Measurements from ENCODE around the gene TMC3.
A peak's percentile ranks its signal among the peaks of the same experiment; 100 is the strongest.
"Not testable (repeated sequence)": the region's sequence is repeated elsewhere in the genome, so short reads cannot be mapped to it uniquely, and the experiment has no call there.

TMC3 gene

DNA sequence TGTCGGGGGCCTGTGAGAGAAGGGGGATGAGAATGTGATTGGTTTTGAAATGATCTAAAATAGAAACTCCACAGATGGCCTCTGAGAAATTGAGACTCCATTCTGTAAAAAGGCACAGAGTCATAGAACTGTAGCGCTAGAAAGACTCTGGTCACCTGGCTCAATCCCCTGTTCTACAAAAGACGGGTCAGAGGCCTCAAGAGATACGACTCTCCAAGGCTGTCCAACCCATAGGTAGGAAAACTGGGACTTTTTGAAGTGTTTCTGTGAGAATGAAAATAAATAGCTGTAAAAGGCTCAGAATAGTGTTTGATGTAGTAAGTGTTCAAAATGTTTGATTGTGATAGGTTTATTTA is 11.7 kb upstream of the TMC3 start:
- no peak for DNase-seq

- no peak for DNase-seq
Observed at GRCh38 chr15:81384891-81385720, 11.1 kb upstream of the TMC3 start.

- DNase-seq, result peak in 1 of 58 donors; percentile 1
Observed at GRCh38 chr15:81381720-81382119, 7.7 kb upstream of the TMC3 start.

DNA sequence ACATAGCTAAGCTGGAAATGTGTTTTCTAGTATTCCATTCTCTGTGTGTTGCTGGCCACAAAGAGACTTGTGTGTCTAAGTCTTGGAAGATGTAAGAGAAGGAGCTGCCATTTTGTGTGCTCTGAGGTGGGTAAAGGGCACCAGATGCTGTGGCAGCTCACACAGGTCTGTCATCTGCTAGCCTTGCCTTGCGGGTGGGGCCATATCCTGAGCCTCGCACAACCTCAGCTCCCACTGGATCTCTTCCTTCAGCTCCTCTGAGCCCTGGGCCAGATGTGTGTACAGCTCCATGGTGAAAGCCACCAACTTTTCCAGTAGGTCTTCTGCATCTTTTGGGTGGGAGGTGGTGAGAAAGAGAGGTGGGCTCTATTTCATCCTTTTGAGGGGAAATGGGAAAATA is 6.7 kb upstream of the TMC3 start:
- no peak for DNase-seq

DNA sequence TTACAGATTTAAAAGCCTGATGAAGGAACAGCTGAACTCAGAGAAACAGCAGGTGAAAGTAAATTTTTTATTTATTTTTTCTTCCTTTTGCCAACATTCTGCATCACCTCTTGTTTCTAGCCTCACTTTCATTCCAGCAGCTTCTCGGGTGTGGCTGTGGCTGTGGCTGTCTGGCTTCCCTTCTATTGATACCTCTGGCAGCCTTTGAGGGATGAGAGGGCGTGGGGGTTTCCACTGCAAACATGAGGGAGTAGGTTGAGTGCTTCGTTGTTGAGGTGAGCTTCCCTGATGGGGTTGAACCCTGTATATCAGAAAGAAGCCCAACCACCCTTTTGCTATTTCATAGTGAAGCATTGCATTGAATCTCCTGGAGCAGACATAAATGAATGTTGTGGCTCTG is 6.2 kb upstream of the TMC3 start:
- DNase-seq, result no peak

DNA sequence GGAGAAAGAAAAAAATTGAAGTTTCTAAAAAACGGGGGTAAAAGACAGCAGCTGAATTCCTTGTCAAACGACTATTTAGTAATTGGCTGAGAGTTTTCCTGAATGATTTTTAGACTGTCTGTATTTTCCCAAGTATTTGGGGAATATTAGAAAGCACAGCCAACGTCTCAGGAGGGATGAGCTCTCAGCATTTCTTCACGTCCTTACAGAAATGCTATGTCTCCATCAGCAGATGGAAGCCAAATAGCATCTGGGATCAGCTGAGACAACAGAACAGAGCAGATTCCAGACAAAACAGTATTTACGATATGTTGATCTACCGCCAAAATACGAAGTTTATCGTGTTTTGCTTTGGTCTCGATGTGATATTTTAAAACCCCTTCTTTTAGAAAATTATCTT is 5.3 kb upstream of the TMC3 start:
- DNase-seq, result no peak

- DNase-seq, result no peak
Observed at GRCh38 chr15:81378443-81378842, 4.4 kb upstream of the TMC3 start.

- DNase-seq, result no peak
Observed at GRCh38 chr15:81377871-81378270, 3.9 kb upstream of the TMC3 start.

DNA sequence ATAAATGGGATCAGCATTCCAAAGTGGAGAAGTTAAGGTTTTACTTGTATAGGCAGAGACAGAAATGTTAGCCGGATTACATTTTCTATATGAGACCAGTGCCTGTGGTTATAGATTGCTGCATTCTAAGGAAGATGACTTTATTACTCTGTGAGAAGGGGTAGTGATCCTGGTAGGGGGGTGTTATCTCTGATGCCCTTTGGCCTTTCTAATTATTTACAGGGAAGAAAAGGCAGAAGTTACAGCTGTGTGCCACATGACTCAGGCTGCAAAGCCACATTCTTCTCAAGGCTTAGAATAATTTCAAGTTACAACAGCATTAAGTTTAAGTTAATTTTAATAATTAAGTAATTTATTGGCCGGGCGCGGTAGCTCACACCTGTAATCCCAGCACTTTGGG is 2.2 kb upstream of the TMC3 start:
- DNase-seq, result no peak

DNA sequence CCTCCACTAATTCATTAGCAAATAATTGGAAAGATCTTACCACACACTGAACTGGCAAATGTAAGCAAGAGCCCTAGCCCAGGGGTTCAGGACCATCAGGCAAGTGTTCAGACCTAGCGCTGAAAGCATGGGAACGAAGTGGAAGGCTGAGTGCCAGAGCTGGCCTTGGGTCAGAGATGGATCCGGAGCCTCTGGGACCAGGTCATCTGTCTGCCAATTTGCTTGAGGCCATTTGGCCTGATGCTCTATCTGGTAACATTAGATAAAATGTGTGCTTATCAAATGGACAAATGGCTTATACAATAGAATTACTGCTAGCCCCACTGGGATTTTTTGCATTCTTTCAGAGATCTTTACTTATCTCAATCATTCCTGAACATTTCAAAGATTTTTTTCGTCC is 1.4 kb upstream of the TMC3 start:
- DNase-seq, result no peak

DNA sequence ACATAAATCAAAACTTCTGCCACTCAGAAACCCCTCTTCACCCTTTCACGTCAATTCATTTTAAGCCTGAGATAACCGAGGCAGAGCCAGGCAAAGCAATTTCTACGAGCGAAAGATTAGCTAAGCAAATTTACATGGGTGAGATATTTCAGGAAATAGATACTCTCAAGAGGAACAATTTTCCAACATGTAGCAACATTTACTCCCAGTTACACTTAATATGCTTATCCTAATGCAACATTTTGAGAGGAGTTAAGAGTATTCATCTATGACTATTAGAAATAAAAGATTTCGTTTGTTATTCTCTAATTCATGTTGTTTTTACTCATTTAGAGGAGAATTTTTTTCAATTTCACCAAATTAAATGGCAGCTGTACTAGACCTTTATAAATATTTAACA is 837 bp downstream of the TMC3 start:
- no peak for DNase-seq

DNA sequence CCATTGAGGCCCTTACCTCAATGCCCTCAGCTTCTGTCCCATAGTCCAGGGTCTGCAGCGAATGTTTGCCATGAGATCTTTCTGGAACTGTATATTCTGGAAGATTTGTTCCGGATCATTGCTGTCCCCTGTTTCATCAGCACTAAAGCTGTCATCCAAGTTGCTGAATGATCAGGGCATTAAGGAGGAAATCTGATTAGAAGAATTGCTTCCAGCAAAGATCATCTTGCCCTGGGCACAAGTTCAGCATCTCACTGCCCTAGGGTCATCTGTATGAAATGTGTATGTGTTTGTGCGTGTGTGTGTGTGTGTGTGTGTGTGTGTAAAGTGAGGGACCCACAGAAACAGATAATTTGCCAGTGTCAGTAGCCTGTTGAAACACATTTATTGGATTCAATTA is 1.4 kb downstream of the TMC3 start:
- no peak for DNase-seq

GRCh38 chr15:81363718-81364500 is 10.1 kb downstream of the TMC3 start:
- no peak for DNase-seq

DNA sequence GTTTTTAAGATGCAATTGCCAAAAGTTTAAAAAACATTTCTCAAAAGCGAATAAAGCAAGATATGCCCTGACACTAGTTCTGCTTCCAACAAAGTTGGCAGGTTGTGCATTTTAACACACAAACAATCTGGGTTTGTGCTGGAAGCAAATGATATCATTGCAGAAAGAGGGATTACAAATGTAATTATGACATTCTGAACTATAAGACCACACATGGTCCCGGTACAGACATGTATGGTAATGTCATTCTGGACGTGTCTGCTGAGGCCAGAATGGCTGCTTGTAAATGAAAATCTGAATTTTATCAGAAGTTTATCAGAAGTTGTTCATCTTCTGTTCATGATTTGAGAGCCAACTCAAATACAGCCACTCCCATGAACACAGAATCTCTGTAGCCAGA is 10.7 kb downstream of the TMC3 start:
- DNase-seq, result no peak

- DNase-seq, result no peak
Observed at GRCh38 chr15:81362790-81363189, 11.2 kb downstream of the TMC3 start.

DNA sequence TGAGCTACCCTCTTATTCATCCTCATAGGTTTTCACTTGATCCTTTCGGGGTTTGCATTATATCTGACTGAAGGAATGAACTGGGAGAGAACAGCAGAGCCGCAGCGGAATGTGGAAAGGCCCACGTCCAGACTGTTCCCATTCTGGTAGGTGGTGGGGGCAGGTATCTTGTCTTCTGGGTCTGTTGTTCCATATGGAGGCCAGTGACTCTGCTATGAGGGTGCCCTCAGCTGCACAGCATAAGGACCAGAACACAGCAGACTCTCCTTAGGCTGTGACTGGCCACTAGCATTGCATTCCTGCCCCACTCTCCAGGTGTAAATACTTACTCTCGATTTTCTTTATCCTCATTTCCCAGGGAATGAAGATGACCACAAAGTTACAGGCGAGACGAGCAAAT is 12.1 kb downstream of the TMC3 start:
- no peak for DNase-seq

GRCh38 chr15:81360491-81360890 is 13.5 kb downstream of the TMC3 start:
- no peak for DNase-seq

GRCh38 chr15:81358248-81358647 is 15.8 kb downstream of the TMC3 start:
- DNase-seq, result no peak

DNA sequence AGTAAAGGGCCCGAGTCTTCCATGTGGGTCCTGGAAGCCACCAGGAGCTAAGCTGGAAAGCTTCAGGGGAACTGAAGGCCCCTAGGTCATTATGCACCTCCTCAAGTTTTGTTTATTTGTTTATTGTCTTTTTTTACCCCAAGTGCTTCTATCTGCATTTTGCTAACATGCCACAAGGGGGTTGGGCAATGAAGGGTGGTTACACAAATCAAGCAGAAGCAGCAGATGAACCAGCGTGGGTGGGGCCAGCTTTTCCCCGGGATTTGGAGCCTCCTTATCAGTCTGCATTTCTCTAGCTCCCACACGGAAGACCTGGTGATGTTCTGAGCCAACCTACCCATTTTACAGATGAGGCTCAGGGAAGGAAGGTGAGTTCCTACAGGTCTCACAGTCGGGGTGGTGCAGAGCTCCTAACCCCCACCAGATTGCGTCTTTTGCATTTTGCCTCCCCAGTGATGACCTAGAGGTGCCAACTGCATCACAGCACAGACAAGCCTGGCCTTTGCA is 16.8 kb downstream of the TMC3 start:
- DNase-seq, result no peak

DNA sequence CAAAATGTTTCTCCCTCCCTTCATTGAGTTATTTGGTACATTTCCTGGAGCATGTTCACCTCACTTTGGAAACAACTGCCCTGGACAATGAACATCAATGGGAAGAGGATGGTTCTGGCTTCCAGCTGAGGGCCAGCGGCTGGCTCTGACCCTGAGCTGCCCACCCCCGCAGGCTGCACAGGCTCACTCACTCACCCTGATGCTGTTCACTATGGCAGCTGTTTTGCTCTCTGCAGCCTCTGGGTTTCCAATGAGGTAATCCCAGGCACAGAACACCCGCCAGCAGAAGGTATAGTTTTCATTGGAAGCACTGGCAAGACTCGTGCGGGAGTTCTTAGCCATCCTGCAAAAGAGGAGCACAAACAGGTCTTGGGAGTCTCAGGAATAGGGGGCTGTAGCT is 17.8 kb downstream of the TMC3 start:
- DNase-seq, result no peak

DNA sequence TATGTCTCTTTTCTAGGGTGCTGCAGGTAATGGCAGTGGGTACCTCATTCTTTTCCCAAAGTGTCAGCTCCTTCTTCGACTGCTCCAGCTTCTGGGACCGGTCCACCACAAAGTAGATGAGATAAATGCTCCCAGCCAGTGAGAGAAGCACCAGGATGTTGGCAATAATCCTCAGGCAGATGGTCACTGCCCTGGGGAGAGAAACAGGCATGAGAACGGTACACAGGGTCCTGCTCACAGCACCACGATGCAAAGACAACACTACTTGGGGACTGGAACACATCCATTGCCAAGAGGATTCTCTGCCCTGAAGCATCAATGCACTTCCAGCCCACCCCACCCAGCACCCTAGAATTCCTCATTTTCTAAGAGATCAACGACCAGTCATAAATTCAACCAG is 22.4 kb downstream of the TMC3 start:
- DNase-seq, result peak in 1 of 58 donors; percentile 6

DNA sequence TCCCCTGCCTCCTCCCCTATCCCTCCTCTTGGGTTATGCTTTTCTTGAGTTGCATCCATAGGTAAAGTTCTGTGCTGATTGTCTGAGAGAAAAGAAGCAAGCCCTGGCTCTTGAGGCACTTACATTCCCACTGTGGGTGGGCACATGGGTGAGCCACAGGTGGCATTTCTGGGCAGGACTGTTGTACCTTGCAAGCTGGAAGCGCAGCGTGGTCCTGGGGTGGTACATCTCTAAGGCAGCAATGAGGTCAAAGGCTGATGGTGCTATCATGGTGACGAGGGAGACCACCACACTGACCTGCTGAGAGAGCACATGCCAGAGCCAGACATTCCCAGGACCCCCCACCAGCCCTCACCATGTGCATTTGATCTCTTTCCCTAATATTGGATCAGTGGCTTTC is 24.7 kb downstream of the TMC3 start:
- no peak for DNase-seq

DNA sequence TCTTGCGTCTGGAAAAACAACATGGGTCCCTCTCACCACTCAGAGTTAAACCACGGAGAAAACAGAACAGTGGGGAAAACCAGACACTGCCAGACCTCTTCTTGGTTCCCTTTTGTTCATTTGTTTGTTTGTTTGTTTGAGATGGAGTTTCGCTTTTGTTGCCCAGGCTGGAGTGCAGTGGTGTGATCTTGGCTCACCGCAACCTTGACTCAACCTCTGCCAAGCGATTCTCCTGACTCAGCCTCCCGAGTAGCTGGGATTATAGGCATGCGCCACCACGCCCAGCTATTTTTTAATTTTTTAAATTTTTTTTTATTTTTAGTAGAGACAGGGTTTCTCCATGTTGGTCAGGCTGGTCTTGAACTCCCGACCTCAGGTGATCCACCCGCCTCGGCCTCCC is 25.3 kb downstream of the TMC3 start:
- not testable (repeated sequence) for DNase-seq
